ENCODE data around the gene FCRL4.

The FCRL4 gene

GRCh38 chr1:157584503-157584902 is 13.4 kb downstream of the FCRL4 start:
- Histone ChIP-seq H2AFZ (ENCODE audit: low read length) (no peak overlapping the region), H3K79me2 (ENCODE audit: low read length) (no peaks in the 10 kb centered on the region), H3F3A (ENCODE audit: insufficient read depth, low read length) (no peaks in the 10 kb centered on the region), H3K4me1 (ENCODE audit: low read length) (peaks cover 10% of the 10 kb centered on the region), H4K20me1 (ENCODE audit: insufficient read depth, low read length) (no peaks in the 10 kb centered on the region), H3K27ac (ENCODE audit: low read length) (no peak overlapping the region), H3K9ac (ENCODE audit: low read length) (no peak overlapping the region), H3K9me3 (replicated peaks; ENCODE audit: insufficient read depth, low read length) (no peaks in the 10 kb centered on the region), H3K4me2 (ENCODE audit: low read depth, low read length) (no peak overlapping the region), H3K9me2 (replicated peaks; ENCODE audit: insufficient read depth, low read length) (no peaks in the 10 kb centered on the region), H3K4me3 (ENCODE audit: low read length) (no peak overlapping the region), H3K36me3 (replicated peaks; ENCODE audit: insufficient read depth, low read length) (no peaks in the 10 kb centered on the region), H3K27me3 (replicated peaks; ENCODE audit: insufficient read depth, low read length) (peaks cover 31% of the 10 kb centered on the region)
- TF ChIP-seq CTCF (IDR thresholded peaks at IDR 0.05; ENCODE audit: low read length) (no peak), EZH2 (optimal IDR thresholded peaks at IDR 0.05; ENCODE audit: low read depth, low read length) (no peak), EZH2phosphoT487 (IDR thresholded peaks at IDR 0.05; ENCODE audit: low read length) (no peak)
- DNase-seq: no peak

GRCh38 chr1:157580828-157581210 is 17.1 kb downstream of the FCRL4 start:
- no peaks in the 10 kb centered on the region for H3K9me3 ChIP-seq (replicated peaks; ENCODE audit: insufficient read depth, low read length)
- TF ChIP-seq CTCF (IDR thresholded peaks at IDR 0.05; ENCODE audit: low read length) (no peak), EZH2 (optimal IDR thresholded peaks at IDR 0.05; ENCODE audit: low read depth, low read length) (no peak), EZH2phosphoT487 (IDR thresholded peaks at IDR 0.05; ENCODE audit: low read length) (no peak)
- H3K4me1 ChIP-seq (ENCODE audit: low read length): peaks cover 10% of the 10 kb centered on the region
- no peak overlapping the region for H3K4me3 ChIP-seq (ENCODE audit: low read length)
- no peak overlapping the region for H3K4me2 ChIP-seq (ENCODE audit: low read depth, low read length)
- no peaks in the 10 kb centered on the region for H4K20me1 ChIP-seq (ENCODE audit: insufficient read depth, low read length)
- H3K36me3 ChIP-seq (replicated peaks; ENCODE audit: insufficient read depth, low read length): no peaks in the 10 kb centered on the region
- no peak overlapping the region for H2AFZ ChIP-seq (ENCODE audit: low read length)
- DNase-seq: no peak
- H3K79me2 ChIP-seq (ENCODE audit: low read length): no peaks in the 10 kb centered on the region
- no peaks in the 10 kb centered on the region for H3K9me2 ChIP-seq (replicated peaks; ENCODE audit: insufficient read depth, low read length)
- H3K27ac ChIP-seq (ENCODE audit: low read length): no peak overlapping the region
- H3F3A ChIP-seq (ENCODE audit: insufficient read depth, low read length): no peaks in the 10 kb centered on the region
- H3K9ac ChIP-seq (ENCODE audit: low read length): no peak overlapping the region
- H3K27me3 ChIP-seq (replicated peaks; ENCODE audit: insufficient read depth, low read length): peaks cover 5% of the 10 kb centered on the region; the same call in 1 of the 2 replicates

GRCh38 chr1:157580179-157580827 is 17.6 kb downstream of the FCRL4 start:
- Histone ChIP-seq H4K20me1 (ENCODE audit: insufficient read depth, low read length) (no peaks in the 10 kb centered on the region), H3K4me3 (ENCODE audit: low read length) (no peak overlapping the region), H3K27ac (ENCODE audit: low read length) (no peak overlapping the region), H3K9me3 (replicated peaks; ENCODE audit: insufficient read depth, low read length) (no peaks in the 10 kb centered on the region), H3K36me3 (replicated peaks; ENCODE audit: insufficient read depth, low read length) (no peaks in the 10 kb centered on the region), H3K27me3 (replicated peaks; ENCODE audit: insufficient read depth, low read length) (0 out of 2 replicates have a peak, but pooled peaks cover 5% of the 10 kb centered on the region), H2AFZ (ENCODE audit: low read length) (no peak overlapping the region), H3K9me2 (replicated peaks; ENCODE audit: insufficient read depth, low read length) (no peaks in the 10 kb centered on the region), H3K4me2 (ENCODE audit: low read depth, low read length) (peak overlapping the region; percentile 33; the same call in 1 of the 2 replicates), H3F3A (ENCODE audit: insufficient read depth, low read length) (no peaks in the 10 kb centered on the region), H3K79me2 (ENCODE audit: low read length) (no peaks in the 10 kb centered on the region), H3K4me1 (ENCODE audit: low read length) (peaks cover 10% of the 10 kb centered on the region), H3K9ac (ENCODE audit: low read length) (no peak overlapping the region)
- peak; percentile 96 for TF ChIP-seq CTCF (IDR thresholded peaks at IDR 0.05; ENCODE audit: low read length)
- TF ChIP-seq EZH2 (optimal IDR thresholded peaks at IDR 0.05; ENCODE audit: low read depth, low read length): no peak
- peak; percentile 92 for DNase-seq

All from MM.1S (cell line).